HTERT RPE-1 (cell line): ENCODE data around the gene NRXN3.

Experiments used
- in situ Hi-C: fragments of 300-500 bp; cut with MboI; formaldehyde crosslinking; loops from 4 replicates; pipeline ENCODE4 v1.14.3; 2020; ENCODE audit warnings: low sequenced_read_pairs

The NRXN3 gene

GRCh38 chr14:79878785-79879184 lies 1708.6 kb downstream of the NRXN3 start:
- in situ Hi-C loops, result no loop called here

- in situ Hi-C loops, result no loop called here
Measured at GRCh38 chr14:79881299-79881698, 1711.1 kb downstream of the NRXN3 start.

- in situ Hi-C loops, result no loop called here
Measured at GRCh38 chr14:79890527-79890926, 1720.4 kb downstream of the NRXN3 start.

- in situ Hi-C loops, result no loop called here
Measured at GRCh38 chr14:79896009-79896408, 1725.8 kb downstream of the NRXN3 start.

- in situ Hi-C loops, result no loop called here
Measured at GRCh38 chr14:79899610-79900009, 1729.4 kb downstream of the NRXN3 start.

GRCh38 chr14:79904497-79904896 lies 1734.3 kb downstream of the NRXN3 start:
- in situ Hi-C loops, result no loop called here

GRCh38 chr14:79906994-79907393 lies 1736.8 kb downstream of the NRXN3 start:
- in situ Hi-C loops, result no loop called here

GRCh38 chr14:79910086-79910485 lies 1739.9 kb downstream of the NRXN3 start:
- in situ Hi-C loops, result no loop called here

- in situ Hi-C loops, result no loop called here
Measured at GRCh38 chr14:79911744-79912143, 1741.6 kb downstream of the NRXN3 start.

GRCh38 chr14:79914595-79914994 lies 1744.4 kb downstream of the NRXN3 start:
- in situ Hi-C loops, result no loop called here

- in situ Hi-C loops, result no loop called here
Measured at GRCh38 chr14:79915406-79915805, 1745.2 kb downstream of the NRXN3 start.

- in situ Hi-C loops, result no loop called here
Measured at GRCh38 chr14:79916281-79916680, 1746.1 kb downstream of the NRXN3 start.

- in situ Hi-C loops, result no loop called here
Measured at GRCh38 chr14:79916892-79917291, 1746.7 kb downstream of the NRXN3 start.
